ENCODE data around the gene PALS2.

The PALS2 gene

DNA sequence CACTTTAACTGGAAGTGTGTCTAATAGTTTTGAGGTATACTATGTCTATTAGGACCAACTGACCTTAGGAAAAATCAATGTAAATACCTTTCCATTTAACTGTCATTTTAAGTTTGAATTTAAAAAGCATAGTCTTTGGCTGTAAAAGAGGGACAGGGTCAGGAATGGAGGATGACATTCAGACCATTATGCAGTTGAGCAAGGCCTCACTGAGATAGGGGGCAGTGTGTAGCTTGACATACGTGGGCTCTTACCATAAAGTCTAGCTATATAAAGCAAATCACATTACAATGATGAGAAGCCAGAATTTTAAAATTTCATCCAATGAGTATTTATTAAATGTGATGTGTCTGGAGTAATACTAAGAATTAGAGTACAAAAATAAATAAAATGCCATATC, 17.9 kb downstream of the PALS2 start:
- DNase-seq (ENCODE audit: low read depth, low spot score): no peak

DNA sequence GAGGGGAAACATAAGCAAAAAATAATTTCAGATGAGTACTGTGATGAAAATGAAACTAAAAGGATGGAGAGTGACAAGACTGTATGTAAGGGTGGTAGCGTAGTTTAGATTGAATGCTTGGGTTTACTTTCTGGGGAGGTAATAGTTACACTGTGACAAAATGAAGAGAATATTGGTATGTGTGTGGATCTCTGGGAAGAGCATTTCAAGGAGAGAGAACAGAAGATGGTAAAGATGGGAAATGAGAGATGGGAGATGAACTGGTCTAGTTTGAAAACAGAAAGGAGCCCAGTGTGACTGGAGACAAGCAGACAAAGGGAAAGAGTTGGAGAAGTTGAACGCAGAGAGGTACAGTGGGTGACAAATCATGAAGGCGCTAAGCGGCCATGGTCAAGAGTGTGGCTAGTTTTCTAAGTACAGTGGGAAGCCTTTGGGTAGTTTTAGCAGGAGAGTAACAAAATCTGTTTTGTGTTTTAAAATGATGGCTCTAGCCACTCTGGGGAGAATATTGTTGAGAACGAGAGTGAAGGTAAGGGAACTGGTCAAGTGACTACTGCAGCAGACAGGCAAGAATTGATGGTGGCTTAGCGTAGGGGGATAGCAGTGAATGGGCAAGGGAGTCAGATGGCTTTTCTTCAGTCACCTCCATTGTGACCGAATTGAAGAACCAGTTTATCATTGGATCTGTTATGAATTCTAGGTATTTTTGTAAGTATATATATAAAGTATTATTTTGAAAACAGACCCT, 22.6 kb downstream of the PALS2 start:
- DNase-seq (ENCODE audit: low read depth, low spot score): no peak

DNA sequence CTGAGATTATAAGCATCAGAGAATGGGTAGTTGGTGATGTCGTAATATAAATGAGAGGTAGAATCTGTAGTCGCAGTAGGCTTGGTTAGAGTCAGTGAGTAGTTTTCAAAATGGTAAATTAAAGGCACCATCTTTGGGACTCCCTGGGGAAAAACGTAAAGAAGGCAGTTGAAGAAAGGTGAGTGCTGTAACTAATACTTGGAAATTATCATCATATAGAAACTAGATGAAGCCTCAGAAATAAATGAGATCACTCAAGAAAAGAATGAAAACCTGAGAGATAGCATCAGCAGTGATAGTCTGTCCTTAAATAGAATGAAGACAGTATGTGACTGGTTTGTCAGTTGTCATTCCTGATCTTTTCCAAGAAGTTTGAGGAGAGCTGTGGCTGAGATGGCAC, 23.8 kb downstream of the PALS2 start:
- DNase-seq (ENCODE audit: low read depth, low spot score): no peak

DNA sequence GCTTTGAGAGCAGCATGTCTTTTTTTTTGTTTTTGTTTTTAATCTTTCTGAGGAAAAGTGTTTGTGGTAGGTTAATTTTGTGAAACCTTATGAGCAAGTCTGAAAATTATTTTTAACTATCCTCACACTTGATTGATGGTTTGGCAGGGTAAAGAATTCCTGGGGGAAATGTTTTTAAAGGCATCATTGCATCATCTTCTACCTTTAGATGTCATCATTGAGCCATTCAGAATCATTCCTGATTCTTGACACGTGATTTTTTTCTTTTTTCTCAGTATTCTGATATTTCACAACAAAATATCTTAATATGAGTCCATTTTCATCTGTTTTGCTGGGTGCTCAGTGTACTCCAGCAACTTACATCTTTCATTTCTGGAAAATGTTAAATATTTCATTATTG, 28.3 kb downstream of the PALS2 start:
- no peak for DNase-seq (ENCODE audit: low read depth, low spot score)

DNA sequence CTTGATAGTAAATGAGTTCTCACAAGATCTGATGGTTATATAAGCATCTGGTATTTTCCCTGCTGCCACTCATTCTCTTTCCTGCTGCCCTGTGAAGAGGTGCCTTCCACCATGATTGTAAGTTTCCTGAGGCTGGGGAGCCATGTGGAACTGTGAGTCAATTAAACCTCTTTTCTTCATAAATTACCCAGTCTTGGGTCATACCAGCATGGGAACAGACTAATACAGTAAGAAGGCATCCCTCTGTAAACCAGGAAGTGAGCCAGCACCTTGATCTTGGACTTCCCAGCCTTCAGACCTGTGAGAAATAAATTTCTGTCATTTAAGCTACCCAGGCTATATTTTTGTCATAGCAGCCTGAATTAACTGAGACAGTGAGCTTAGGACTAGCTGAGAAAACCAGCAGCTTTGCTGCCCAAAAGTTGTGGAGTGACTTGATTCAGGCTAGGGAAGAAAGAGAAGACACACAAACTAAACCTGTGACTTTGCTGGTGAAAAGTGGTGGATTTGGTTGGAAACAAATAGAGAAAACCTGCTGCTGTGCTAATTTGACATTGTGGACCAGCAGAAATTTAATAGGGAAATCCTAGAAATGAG, 29.7 kb downstream of the PALS2 start:
- no peak for DNase-seq (ENCODE audit: low read depth, low spot score)

DNA sequence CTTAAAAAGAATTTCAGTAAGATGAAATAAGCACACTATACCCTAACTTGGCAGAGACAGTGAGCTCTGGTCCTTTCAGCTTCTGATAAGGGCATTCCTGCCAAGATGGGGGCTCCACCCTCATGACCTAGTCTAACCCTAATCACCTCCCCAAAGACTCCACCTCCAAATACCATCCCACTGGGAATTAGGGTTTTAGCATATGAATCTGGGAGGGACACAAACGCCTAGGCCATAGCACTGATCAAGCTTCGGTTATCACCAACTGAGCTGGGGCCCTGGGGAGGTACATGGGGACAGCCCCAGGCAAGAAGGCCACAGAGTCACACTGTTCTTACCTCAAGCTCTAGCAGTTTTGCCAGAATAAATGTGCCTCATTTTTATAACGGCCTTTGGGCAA, 31.4 kb downstream of the PALS2 start:
- no peak for DNase-seq (ENCODE audit: low read depth, low spot score)

DNA sequence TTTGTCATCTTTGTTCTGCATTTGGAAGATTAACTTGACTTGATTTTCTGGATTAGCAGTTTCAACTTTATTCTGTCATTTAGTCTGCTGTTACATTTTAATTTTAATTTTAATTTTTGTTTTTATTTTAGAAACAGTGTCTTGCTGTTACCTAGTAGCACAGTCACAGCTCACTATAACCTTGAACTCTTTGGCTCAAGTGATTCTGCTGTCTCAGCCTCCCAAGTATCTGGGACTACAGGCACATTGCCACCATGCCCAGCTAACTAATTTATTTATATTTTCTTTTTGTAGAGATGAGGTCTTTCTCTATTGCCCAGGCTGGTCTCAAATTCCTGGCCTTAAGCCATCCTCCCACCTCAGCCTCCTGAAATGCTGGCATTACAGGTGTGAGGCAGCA, 35.3 kb downstream of the PALS2 start:
- no peak for DNase-seq (ENCODE audit: low read depth, low spot score)

DNA sequence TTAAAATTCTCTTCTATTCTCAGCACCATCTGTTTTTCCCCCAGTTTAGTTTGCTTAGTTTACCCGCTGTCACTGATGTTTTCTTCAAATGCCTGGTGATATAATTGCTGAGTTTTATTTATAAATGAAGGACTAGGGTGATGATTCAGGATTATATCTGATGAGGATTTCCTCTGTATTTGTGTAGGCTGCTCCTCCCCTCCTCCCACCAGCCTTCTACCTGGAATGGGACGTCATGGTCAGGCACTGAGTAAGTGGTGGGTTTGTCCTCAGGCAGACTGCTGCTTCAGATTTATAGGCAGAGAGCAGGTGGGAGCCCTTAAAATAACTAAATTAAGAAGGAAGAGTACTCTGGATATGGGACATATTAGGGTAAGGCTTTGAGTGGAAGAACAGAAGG, 35.8 kb downstream of the PALS2 start:
- DNase-seq (ENCODE audit: low read depth, low spot score): no peak

DNA sequence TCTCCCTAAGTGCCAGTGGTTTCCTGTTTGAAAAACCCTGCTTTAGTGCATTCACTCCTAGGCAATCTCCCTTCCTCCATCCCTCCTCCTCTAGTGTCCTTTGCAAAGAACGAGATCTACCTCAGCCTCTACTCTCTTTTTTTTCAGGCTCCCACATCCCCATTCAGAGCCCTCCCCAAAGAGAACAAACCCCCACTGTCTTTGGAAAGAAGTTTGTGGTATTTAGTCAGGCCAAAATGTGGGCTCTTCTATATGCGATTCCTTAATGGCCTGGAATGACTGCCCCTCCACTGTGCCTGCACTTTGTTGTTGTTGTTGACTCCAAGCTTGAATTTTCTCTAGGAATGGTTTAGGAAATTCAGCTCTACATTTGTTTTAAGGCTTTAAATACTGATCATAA, 36.3 kb downstream of the PALS2 start:
- DNase-seq (ENCODE audit: low read depth, low spot score): no peak

DNA sequence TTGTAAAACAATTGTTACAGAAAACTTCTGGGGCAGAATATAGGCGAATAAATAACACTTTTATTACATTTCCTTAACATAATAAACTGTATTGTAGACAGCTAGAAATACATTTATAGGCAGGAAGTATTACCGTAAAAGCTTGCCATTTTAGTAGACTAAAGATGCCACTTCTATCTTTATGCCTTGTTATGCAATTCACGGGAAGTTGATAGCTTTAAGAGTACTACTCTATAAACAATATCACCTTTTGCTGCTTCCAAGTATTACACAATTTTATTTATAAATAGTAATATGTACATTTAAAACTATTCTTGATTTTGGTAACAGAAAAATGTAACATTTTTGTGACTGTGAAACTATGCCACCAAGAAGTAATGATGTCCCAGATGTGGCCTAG, 37.9 kb downstream of the PALS2 start:
- no peak for DNase-seq (ENCODE audit: low read depth, low spot score)

DNA sequence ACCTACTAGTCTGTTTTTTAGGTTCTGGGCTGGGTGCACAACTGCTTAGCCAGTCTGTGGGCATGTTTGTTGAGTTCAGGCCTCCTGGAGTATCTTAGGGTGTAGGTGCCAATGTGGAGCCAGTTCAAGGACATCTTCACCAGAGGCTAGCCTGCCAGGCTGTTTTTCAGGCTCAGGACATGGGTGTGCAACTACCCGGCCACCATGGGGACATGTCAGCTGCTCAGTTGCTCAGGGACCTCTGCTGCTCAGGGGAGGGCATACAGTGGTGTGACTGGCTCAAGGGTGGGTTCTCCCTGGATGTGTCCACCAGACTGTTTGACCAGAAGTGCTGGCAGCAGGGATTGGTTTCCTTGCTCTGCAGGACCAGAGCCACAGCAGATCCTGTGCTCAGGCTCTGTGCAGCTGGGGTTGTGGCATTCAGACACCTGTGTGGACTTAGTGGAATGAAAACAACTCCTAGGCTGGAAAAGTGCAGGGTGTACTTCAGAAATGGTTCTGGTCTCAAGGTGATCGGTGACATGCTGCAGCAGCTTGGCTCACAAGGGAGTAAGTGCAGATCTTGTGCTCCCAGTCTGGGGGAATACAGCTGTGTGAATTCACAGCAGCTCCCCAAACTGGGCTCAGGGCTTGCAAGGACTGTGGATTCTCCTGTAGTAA, 44.8 kb downstream of the PALS2 start:
- DNase-seq (ENCODE audit: low read depth, low spot score): no peak

DNA sequence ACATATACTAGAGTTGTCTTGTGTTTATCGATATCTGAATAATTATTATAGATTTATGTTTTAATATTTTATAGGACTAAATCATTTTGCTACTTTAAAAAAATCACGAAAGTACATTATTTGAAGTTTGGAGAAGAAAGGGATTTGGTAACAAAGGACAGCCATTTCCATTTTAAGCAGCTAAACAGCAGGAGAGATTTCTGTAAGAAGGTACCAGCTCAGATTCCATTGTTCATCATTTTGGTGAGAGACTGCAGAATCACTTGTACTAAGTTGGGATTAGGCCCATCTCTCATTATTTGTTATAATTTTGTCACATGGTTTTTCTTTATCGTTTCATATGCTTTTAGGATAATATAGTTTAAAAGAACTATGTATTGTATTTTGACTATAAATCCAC, 46.7 kb downstream of the PALS2 start:
- DNase-seq (ENCODE audit: low read depth, low spot score): no peak

DNA sequence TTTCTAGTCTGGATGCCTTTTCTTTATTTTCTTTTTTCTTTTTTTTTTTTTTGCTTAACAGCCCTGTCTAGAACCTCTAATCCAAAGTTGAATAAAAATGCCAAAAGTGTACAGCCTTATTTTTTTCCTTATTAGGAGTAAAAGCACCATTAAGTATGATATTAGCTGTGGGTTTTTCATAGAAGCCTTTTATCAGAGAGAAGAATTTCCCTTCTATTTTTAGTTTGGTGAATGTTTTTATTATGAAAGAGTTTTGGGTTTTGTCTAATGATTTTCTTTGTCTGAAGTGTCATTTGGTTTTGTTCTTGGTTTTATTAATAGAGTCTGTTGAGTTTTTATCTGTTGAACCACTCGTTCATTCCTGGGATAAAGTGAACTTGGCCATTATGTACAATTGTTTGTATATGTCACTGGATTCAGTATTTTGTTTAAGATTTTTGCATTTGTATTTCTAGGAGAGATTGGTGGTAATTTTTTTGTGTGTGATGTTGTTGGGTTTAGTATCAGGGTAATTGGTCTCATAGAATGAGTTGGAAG, 49.5 kb downstream of the PALS2 start:
- DNase-seq (ENCODE audit: low read depth, low spot score): no peak
